Retinal pigment epithelial cell (primary cell): ENCODE data around the gene ANKDD1A.

Source experiments
- DNase-seq: peaks from one replicate; pipeline ENCODE4 v3.0.0-alpha.2; 2010; ENCODE audit warnings: low read depth
- H3K4me3 ChIP-seq: 2 replicates; pipeline ENCODE4 v1.5.1; 2011; ENCODE audit warnings: mild to moderate bottlenecking, low read length, control low read depth, moderate library complexity
- TF ChIP-seq, protein P1 (sequence below): conservative IDR thresholded peaks from 2 replicates; pipeline ENCODE4 v1.5.1; 2011; ENCODE audit warnings: low read depth, low read length, control low read depth, inconsistent platforms

The ANKDD1A gene

GRCh38 chr15:64884679-64885078 is 27.0 kb upstream of the ANKDD1A start:
- no peak overlapping the region for H3K4me3 ChIP-seq
- TF ChIP-seq, protein P1, sequence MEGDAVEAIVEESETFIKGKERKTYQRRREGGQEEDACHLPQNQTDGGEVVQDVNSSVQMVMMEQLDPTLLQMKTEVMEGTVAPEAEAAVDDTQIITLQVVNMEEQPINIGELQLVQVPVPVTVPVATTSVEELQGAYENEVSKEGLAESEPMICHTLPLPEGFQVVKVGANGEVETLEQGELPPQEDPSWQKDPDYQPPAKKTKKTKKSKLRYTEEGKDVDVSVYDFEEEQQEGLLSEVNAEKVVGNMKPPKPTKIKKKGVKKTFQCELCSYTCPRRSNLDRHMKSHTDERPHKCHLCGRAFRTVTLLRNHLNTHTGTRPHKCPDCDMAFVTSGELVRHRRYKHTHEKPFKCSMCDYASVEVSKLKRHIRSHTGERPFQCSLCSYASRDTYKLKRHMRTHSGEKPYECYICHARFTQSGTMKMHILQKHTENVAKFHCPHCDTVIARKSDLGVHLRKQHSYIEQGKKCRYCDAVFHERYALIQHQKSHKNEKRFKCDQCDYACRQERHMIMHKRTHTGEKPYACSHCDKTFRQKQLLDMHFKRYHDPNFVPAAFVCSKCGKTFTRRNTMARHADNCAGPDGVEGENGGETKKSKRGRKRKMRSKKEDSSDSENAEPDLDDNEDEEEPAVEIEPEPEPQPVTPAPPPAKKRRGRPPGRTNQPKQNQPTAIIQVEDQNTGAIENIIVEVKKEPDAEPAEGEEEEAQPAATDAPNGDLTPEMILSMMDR = no peak
- no peak for DNase-seq

DNA sequence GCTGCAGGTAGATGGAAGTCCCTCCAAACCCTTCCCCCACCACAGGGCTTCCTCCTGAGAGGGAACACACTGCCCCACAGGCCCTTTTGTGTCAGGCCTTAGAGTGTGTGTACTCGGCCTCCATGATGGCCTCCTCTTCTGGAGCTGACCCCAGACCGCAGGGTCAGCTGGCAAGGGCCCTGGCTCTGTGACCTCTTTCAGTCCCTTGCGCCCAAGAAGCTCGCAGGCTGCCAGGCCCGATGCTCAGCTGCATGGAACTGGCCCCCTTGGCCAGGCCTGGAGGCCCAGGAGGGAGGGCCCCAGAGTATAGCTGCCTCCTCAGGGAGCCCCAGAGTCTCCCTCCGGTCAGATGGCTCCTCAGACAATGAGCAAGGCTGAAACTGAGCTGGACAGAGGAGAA is 23.4 kb upstream of the ANKDD1A start:
- DNase-seq = no peak
- TF ChIP-seq, protein P1 = no peak
- no peak overlapping the region for H3K4me3 ChIP-seq

DNA sequence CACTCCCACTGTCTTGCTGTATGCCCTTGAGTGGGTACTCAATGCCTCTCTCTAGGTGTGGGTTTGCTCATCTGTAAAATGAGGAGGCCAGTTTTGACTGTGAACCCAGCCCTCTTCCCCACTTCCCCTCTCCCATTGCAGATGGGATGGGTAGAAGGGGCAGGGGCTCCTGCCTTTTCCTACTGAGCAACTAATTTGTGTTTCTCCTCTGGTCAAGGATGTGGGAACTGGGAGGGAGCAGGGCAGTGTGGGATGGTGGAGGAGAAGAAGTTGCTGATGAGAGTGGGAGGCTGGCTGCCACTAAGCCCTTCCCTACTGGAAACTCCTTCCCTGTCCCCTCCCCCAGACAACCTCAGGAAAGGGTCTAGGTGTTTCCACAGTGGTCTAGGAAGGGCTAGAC is 20.1 kb upstream of the ANKDD1A start:
- TF ChIP-seq, protein P1 = no peak
- H3K4me3 ChIP-seq = no peak overlapping the region
- no peak for DNase-seq

DNA sequence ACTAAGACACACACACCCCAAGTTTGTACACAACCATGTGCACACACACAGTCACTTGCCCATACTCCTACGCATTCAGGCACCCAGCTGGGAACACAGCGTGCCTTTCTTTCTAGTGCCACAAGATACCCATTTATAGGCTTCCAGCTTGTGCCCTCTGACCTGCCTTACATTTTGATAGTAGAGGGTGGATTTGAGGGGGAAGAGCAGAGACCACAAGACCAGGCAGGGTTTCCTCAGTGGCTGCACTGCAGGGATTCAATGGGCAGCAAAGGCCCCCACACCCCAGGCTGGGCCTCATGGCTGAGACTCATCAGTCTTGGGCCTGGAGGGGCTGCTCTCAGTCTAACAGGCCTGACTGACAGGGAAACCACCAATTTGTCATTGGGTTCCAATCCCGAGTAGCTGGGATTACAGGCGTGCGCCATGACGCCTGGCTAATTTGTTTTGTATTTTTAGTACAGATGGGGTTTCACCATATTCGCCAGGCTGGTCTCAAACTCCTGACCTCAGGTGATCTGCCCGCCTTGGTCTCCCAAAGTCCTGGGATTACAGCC is 18.8 kb upstream of the ANKDD1A start:
- DNase-seq = no peak
- TF ChIP-seq, protein P1 = no peak
- no peak overlapping the region for H3K4me3 ChIP-seq

- TF ChIP-seq, protein P1 = no peak
- H3K4me3 ChIP-seq = peak overlapping the region; percentile 9
- peak; percentile 91 for DNase-seq
Measured at GRCh38 chr15:64893481-64894394, 18.0 kb upstream of the ANKDD1A start.

DNA sequence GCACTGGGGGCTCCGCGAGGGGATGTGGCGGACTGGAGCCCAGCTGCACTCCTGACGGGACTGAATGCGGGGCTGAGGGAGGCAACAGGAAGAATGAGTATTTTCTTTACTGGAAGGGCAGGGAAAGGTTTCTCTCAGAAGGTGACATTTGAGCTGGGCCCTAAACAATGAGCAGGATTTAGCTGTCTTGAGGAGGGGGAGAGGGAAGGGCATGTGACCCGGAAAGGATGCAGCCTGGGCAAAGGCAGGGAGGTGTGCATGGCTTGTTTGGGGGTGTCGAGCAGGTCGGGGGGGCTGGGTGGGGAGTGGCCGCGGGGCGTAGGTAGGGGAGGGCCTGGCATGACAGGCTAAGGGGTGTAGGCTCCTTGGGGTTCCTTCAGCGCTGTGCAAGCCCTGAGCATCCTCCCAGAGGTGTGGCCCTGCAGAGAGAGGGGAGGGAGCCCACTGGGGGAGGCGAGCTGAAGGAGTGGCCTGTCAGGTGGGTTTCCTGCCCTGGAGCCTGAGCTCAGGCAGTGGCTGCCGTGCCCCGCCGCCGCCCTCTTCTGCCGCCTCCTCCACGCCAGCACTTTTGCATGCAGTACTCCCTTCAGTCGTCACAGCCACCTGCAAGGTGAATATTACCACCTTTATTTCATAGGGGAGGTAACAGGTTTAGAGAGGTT is 17.2 kb upstream of the ANKDD1A start:
- peak overlapping the region; percentile 9 for H3K4me3 ChIP-seq
- TF ChIP-seq, protein P1 = no peak
- no peak for DNase-seq
